NCI-H2081 (cell line): ENCODE results near the gene CRAT.
A peak's percentile ranks its signal among the peaks of the same experiment; 100 is the strongest.

Source experiments
- DNase-seq, 2 experiments: peaks; one replicate each; lab custom pipeline; 2025; lab: John Stamatoyannopoulos, UW

Gene CRAT

GRCh38 chr9:129109952-129110739 is 447 bp downstream of the CRAT start:
- DNase-seq, result no peak

GRCh38 chr9:129109537-129109903 is 1.1 kb downstream of the CRAT start:
- DNase-seq, result no peak

- peak in 1 of 2 experiments; percentile 8 for DNase-seq
These were observed 1.6 kb downstream of the CRAT start for GRCh38 chr9:129108805-129109536.

GRCh38 chr9:129108083-129108804 is 2.3 kb downstream of the CRAT start:
- DNase-seq, result no peak

- DNase-seq, result no peak
These were observed 2.9 kb downstream of the CRAT start for GRCh38 chr9:129107651-129108050.

GRCh38 chr9:129105857-129106694 is 4.5 kb downstream of the CRAT start:
- no peak for DNase-seq

- DNase-seq, result no peak
These were observed 6.5 kb downstream of the CRAT start for GRCh38 chr9:129104051-129104450.

GRCh38 chr9:129103595-129103965 is 7.0 kb downstream of the CRAT start:
- DNase-seq, result no peak

GRCh38 chr9:129102791-129103594 is 7.6 kb downstream of the CRAT start:
- peak in 1 of 2 experiments; percentile 39 for DNase-seq

- DNase-seq, result no peak
These were observed 8.5 kb downstream of the CRAT start for GRCh38 chr9:129102095-129102525.

GRCh38 chr9:129101279-129101678 is 9.3 kb downstream of the CRAT start:
- DNase-seq, result no peak

- no peak for DNase-seq
These were observed 10.0 kb downstream of the CRAT start for GRCh38 chr9:129100383-129101169.

GRCh38 chr9:129098328-129098727 is 12.3 kb downstream of the CRAT start:
- DNase-seq, result no peak

GRCh38 chr9:129097671-129098306 is 12.8 kb downstream of the CRAT start:
- DNase-seq, result no peak

- no peak for DNase-seq
These were observed 14.7 kb downstream of the CRAT start for GRCh38 chr9:129095908-129096307.

GRCh38 chr9:129095170-129095667 is 15.4 kb downstream of the CRAT start:
- DNase-seq, result no peak

- no peak for DNase-seq
These were observed 16.0 kb downstream of the CRAT start for GRCh38 chr9:129094387-129095169.

- no peak for DNase-seq
These were observed 16.8 kb downstream of the CRAT start for GRCh38 chr9:129093602-129094386.
